HEK293 (cell line): ENCODE data around the gene TSTD2.

Source experiments
- SP2 ChIP-seq: fragments of 450-650 bp; formaldehyde crosslinking; IDR thresholded peaks from 2 replicates; pipeline ENCODE4 v1.5.1; 2016; ENCODE audit warnings: missing biosample characterization, missing genetic modification characterization
- ZNF707 ChIP-seq: fragments of 450-650 bp; formaldehyde crosslinking; IDR thresholded peaks from 2 replicates; pipeline ENCODE4 v1.5.1; 2016; ENCODE audit warnings: missing biosample characterization, missing genetic modification characterization
- ZNF830 ChIP-seq: fragments of 450-650 bp; IDR thresholded peaks from 2 replicates; pipeline ENCODE4 v1.5.0; 2018; ENCODE audit warnings: missing biosample characterization, missing genetic modification characterization, low read depth, mild to moderate bottlenecking, moderate library complexity
- TF ChIP-seq, protein P1 (sequence below): IDR thresholded peaks from 2 replicates; pipeline ENCODE4 v1.6.1; 2011; ENCODE audit warnings: mild to moderate bottlenecking, low read depth, low read length, borderline replicate concordance
- TF ChIP-seq, protein P2 (sequence below): fragments of 450-650 bp; formaldehyde crosslinking; optimal IDR thresholded peaks from 2 replicates; pipeline ENCODE3; 2016; ENCODE audit warnings: missing biosample characterization, mild to moderate bottlenecking, missing genetic modification characterization

DNA sequence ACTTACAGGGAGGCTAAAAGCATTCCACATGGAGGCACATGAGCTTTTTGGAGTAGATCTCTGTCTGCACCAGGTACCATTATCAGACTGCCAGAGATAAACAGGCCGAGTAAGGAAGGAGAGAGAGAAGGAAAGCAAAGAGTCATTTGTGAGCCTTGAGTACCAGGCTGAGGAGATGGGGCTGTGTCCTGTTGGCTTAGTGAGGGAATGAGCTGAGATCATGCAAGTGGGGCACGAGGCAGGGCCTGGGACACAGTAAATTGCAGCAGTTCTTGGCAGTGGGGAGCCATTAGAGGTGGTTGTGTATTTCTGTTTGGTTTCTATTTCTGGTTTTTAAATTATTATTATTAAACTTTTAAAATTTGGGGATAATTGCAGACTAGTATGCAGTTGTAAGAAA is 53.3 kb downstream of the TSTD2 start:
- TF ChIP-seq, protein P1, sequence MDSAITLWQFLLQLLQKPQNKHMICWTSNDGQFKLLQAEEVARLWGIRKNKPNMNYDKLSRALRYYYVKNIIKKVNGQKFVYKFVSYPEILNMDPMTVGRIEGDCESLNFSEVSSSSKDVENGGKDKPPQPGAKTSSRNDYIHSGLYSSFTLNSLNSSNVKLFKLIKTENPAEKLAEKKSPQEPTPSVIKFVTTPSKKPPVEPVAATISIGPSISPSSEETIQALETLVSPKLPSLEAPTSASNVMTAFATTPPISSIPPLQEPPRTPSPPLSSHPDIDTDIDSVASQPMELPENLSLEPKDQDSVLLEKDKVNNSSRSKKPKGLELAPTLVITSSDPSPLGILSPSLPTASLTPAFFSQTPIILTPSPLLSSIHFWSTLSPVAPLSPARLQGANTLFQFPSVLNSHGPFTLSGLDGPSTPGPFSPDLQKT: no peak
- TF ChIP-seq, protein P2, sequence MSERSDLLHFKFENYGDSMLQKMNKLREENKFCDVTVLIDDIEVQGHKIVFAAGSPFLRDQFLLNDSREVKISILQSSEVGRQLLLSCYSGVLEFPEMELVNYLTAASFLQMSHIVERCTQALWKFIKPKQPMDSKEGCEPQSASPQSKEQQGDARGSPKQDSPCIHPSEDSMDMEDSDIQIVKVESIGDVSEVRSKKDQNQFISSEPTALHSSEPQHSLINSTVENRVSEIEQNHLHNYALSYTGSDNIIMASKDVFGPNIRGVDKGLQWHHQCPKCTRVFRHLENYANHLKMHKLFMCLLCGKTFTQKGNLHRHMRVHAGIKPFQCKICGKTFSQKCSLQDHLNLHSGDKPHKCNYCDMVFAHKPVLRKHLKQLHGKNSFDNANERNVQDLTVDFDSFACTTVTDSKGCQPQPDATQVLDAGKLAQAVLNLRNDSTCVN (tag by site-specific recombination): no peak
- TF ChIP-seq ZNF707 (tag by site-specific recombination) (no peak), SP2 (tag by site-specific recombination) (no peak), ZNF830 (tag by site-specific recombination) (no peak)
